Right lobe of liver (tissue), 4 donors: Measurements from ENCODE around the gene KCNE2.
"Not testable (repeated sequence)": the region's sequence is repeated elsewhere in the genome, so short reads cannot be mapped to it uniquely, and the experiment has no call there.

Experiments
- POLR2A ChIP-seq: fragments of 450-650 bp; IDR thresholded peaks from one replicate; pipeline ENCODE4 v1.6.1; 2017; ENCODE audit warnings: antibody characterized with exemption, mild to moderate bottlenecking
- TF ChIP-seq, protein P1 (sequence below), 4 donors: fragments of 200-600 bp in 3 of 4; fragments of 450-650 bp in 1 of 4; IDR thresholded peaks; one replicate each; pipeline versions ENCODE4 v1.5.1 to v1.8.0; 2016 to 2022; ENCODE audit warnings: antibody characterized with exemption in 4 of 4, mild to moderate bottlenecking in 2 of 4
- donor health status: DM: no; HTN: no; CAD: no.
- donor health status: DM: no; HTN: no; CAD: no.
- donor health status: DM: no; HTN: yes; CAD: no.

DNA sequence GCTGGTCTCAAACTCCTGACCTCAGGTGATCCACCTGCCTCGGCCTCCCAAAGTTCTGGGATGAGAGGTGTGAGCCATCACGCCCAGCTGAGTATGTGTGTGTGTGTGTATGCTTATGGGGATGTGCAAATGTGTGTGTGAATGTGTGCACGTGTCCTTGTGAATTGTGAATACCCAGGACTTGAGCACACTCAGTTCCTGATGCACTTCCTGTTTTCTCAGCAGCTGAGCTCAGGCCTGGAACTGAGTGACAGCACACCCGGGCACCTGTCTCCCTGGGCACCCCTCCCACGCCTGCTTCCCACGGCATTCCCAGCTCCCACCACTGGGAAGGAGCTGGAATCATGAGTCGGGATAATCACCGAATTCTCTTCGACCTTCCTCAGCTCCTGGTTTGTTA lies 43.5 kb downstream of the KCNE2 start:
- TF ChIP-seq, protein P1, sequence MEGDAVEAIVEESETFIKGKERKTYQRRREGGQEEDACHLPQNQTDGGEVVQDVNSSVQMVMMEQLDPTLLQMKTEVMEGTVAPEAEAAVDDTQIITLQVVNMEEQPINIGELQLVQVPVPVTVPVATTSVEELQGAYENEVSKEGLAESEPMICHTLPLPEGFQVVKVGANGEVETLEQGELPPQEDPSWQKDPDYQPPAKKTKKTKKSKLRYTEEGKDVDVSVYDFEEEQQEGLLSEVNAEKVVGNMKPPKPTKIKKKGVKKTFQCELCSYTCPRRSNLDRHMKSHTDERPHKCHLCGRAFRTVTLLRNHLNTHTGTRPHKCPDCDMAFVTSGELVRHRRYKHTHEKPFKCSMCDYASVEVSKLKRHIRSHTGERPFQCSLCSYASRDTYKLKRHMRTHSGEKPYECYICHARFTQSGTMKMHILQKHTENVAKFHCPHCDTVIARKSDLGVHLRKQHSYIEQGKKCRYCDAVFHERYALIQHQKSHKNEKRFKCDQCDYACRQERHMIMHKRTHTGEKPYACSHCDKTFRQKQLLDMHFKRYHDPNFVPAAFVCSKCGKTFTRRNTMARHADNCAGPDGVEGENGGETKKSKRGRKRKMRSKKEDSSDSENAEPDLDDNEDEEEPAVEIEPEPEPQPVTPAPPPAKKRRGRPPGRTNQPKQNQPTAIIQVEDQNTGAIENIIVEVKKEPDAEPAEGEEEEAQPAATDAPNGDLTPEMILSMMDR (IDR thresholded peaks at IDR 0.05), result not testable (repeated sequence)
- not testable (repeated sequence) for TF ChIP-seq POLR2A
